Mesendoderm (in vitro differentiated cells): ENCODE measurements around the gene FOXRED1. TPM values are rescaled to one million over a fixed set of nuclear protein-coding genes. Genes with fewer than 3 reads are reported as not detected.

Source experiments
- DNase-seq: peaks from one replicate; pipeline ENCODE4 v3.0.0; 2013
- H2AK5ac ChIP-seq: 2 replicates; pipeline ENCODE4 v1.6.1; 2013; ENCODE audit warnings: low read length, inconsistent platforms
- H2BK120ac ChIP-seq: 2 replicates; pipeline ENCODE4 v1.6.1; 2013; ENCODE audit warnings: low read depth, mild to moderate bottlenecking, low read length, moderate library complexity, mixed read lengths
- H2BK15ac ChIP-seq: replicated peaks from 2 replicates; pipeline ENCODE4 v1.6.1; 2013; ENCODE audit warnings: low read depth, mild to moderate bottlenecking, moderate library complexity
- H2BK5ac ChIP-seq: 2 replicates; pipeline ENCODE4 v1.6.1; 2013; ENCODE audit warnings: low read length, inconsistent platforms
- H3K18ac ChIP-seq: 2 replicates; pipeline ENCODE4 v1.6.1; 2013; ENCODE audit warnings: mild to moderate bottlenecking, low read length, mixed read lengths
- H3K23ac ChIP-seq: one replicate; pipeline ENCODE4 v1.6.1; 2013; ENCODE audit warnings: low read length
- H3K27ac ChIP-seq: 2 replicates; pipeline ENCODE4 v1.5.1; 2013; ENCODE audit warnings: low read depth, mild to moderate bottlenecking, inconsistent platforms, low read length, moderate library complexity
- H3K27me3 ChIP-seq: 2 replicates; pipeline ENCODE4 v1.6.1; 2013; ENCODE audit warnings: low read length, control low read depth, mild to moderate bottlenecking, inconsistent platforms; ENCODE audit not compliant: insufficient read depth, poor library complexity
- H3K36me3 ChIP-seq: 2 replicates; pipeline ENCODE4 v1.6.1; 2013; ENCODE audit warnings: low read length, inconsistent platforms; ENCODE audit not compliant: control insufficient read depth, insufficient read depth
- H3K4ac ChIP-seq: one replicate; pipeline ENCODE4 v1.6.1; 2013; ENCODE audit warnings: low read depth, mild to moderate bottlenecking, low read length, moderate library complexity
- H3K4me1 ChIP-seq: 2 replicates; pipeline ENCODE4 v1.6.1; 2013; ENCODE audit warnings: low read depth, low read length, inconsistent platforms; ENCODE audit not compliant: control insufficient read depth
- H3K4me2 ChIP-seq: 2 replicates; pipeline ENCODE4 v1.6.1; 2013; ENCODE audit warnings: low read length
- H3K4me3 ChIP-seq: 2 replicates; pipeline ENCODE4 v1.5.1; 2013; ENCODE audit warnings: mild to moderate bottlenecking, low read length
- H3K56ac ChIP-seq: one replicate; pipeline ENCODE4 v1.6.1; 2013; ENCODE audit warnings: low read length
- H3K79me1 ChIP-seq: 2 replicates; pipeline ENCODE4 v1.6.1; 2013; ENCODE audit warnings: low read length, inconsistent platforms
- H3K79me2 ChIP-seq: 2 replicates; pipeline ENCODE4 v1.6.1; 2013; ENCODE audit warnings: mild to moderate bottlenecking, low read length; ENCODE audit not compliant: control insufficient read depth, insufficient read depth
- H3K9ac ChIP-seq: 2 replicates; pipeline ENCODE4 v1.6.1; 2013; ENCODE audit warnings: low read length, inconsistent platforms
- H4K5ac ChIP-seq: one replicate; pipeline ENCODE4 v1.6.1; 2013; ENCODE audit warnings: low read length
- H4K8ac ChIP-seq: one replicate; pipeline ENCODE4 v1.6.1; 2013; ENCODE audit warnings: low read depth, mild to moderate bottlenecking, control low read depth, low read length, moderate library complexity
- WGBS: extraction: QIAGEN DNeasy Blood & Tissue Kit; methylation state at CpG from one replicate; pipeline ENCODE4 v1.1.7; 2013; ENCODE audit warnings: low lambda C conversion rate, missing lambda C conversion rate; ENCODE audit not compliant: insufficient coverage; ENCODE audit errors: extremely low coverage; 5-methylcytosine and 5-hydroxymethylcytosine counted together
- small RNA-seq: library from polyadenylated mRNA; stranded (forward); fragments of <200 nt; extraction: miRNeasy Mini kit (QIAGEN cat#:217004); gene quantifications from one replicate; pipeline ENCODE3, GENCODE V24; 2013; ENCODE audit not compliant: insufficient read depth

The FOXRED1 gene

DNA sequence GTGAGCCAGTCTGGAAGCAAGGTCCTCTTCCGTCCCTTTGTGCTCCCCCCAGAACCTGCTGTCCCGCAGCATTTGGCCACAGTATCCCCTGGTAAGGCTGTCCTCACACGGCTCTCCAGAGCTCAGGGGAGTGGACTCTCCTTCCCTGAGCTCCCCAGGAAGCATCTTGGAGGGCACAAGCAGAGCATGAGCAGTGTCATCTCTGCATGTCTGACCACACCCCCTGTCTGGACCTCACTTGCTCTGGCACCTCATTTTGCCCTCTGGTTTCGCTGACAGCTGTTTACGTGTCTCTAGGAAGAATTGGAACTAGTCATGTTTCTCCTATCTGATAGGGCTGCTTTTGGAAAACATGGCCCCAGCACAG is 50.4 kb downstream of the FOXRED1 start:
- no peak overlapping the region for H2AK5ac ChIP-seq
- H3K4me1 ChIP-seq: no peaks in the 10 kb centered on the region
- H3K27me3 ChIP-seq: no peaks in the 10 kb centered on the region
- H2BK5ac ChIP-seq: no peak overlapping the region
- H3K79me1 ChIP-seq: no peaks in the 10 kb centered on the region
- H4K8ac ChIP-seq: no peak overlapping the region
- no peak overlapping the region for H4K5ac ChIP-seq
- no peaks in the 10 kb centered on the region for H3K79me2 ChIP-seq
- H3K18ac ChIP-seq: no peak overlapping the region
- H3K9ac ChIP-seq: no peak overlapping the region
- H3K4me2 ChIP-seq: no peak overlapping the region
- H2BK120ac ChIP-seq: no peak overlapping the region
- H3K4ac ChIP-seq: no peak overlapping the region
- H3K4me3 ChIP-seq: no peak overlapping the region
- WGBS: no CpG with 5 or more reads among the region's 5 CpGs
- no peak overlapping the region for H3K27ac ChIP-seq
- H2BK15ac ChIP-seq: no peak overlapping the region
- no peak overlapping the region for H3K23ac ChIP-seq
- no peak overlapping the region for H3K56ac ChIP-seq
- no peak for DNase-seq
- H3K36me3 ChIP-seq: no peaks in the 10 kb centered on the region

DNA sequence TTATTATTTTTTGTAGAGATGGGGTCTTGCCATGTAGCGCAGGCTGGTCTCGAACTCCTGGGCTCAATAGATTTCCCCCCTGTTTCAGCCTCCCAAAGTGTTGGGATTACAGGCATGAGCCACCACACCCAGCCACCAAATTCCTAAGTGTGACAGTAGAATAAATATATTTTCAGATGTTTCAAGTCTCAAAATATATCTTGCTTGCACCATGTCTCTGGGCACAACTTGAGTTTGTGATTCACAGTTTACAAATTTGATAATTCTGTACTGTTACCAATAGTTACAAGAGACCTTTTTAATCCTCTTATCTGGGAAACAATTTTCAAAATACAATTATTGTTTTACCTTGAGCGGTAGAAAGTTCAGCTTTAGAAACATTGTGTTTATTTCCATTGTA is 54.0 kb downstream of the FOXRED1 start:
- H3K56ac ChIP-seq: no peak overlapping the region
- H3K23ac ChIP-seq: no peak overlapping the region
- H3K4me2 ChIP-seq: no peak overlapping the region
- no peak overlapping the region for H3K9ac ChIP-seq
- DNase-seq: no peak
- H3K36me3 ChIP-seq: no peaks in the 10 kb centered on the region
- H3K4me3 ChIP-seq: no peak overlapping the region
- no peak overlapping the region for H4K8ac ChIP-seq
- no peaks in the 10 kb centered on the region for H3K27me3 ChIP-seq
- WGBS: no CpG with 5 or more reads among the region's 3 CpGs
- no peaks in the 10 kb centered on the region for H3K79me1 ChIP-seq
- H4K5ac ChIP-seq: no peak overlapping the region
- no peak overlapping the region for H3K18ac ChIP-seq
- no peak overlapping the region for H3K4ac ChIP-seq
- no peaks in the 10 kb centered on the region for H3K4me1 ChIP-seq
- no peak overlapping the region for H3K27ac ChIP-seq
- no peak overlapping the region for H2AK5ac ChIP-seq
- H2BK120ac ChIP-seq: no peak overlapping the region
- no peak overlapping the region for H2BK5ac ChIP-seq
- H2BK15ac ChIP-seq: no peak overlapping the region
- H3K79me2 ChIP-seq: no peaks in the 10 kb centered on the region

DNA sequence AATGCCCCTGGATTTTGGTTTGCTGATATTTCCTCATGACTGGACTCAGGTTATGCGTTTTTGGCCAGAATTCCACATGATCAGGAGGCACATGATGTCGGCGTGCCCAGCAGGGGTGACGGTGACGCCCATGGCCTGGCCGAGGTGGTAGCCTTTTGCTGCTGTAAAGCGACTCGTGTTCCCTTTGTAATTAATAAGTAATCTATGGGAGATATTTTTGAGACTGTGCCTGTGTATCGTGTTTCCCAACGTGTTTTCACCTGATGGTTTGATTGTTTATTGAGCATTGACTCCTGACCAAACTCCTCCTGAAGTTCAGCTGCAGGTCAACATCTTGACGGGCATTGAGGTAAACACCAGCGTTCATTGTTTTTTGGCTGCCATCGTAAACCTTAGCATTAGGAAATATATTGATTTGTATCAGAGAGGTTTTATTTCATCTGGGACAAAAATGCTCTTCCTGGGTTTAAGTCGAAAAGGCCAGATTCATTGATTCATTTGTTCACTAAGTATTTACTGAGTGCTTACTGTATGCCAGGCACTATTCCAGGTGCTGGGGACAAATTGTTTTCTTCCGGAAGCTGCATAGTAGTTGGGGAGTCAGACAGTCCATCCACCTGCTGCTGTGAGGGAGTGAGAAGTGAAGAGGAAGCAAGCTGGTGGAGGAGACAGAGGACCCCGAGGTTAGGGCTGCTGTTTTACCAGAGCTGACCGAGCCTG is 58.5 kb downstream of the FOXRED1 start:
- Histone ChIP-seq H3K79me2 (no peaks in the 10 kb centered on the region), H3K9ac (no peak overlapping the region), H3K4me1 (no peaks in the 10 kb centered on the region), H2AK5ac (no peak overlapping the region), H2BK15ac (no peak overlapping the region), H3K27me3 (no peaks in the 10 kb centered on the region), H3K4ac (no peak overlapping the region), H2BK120ac (no peak overlapping the region), H4K5ac (no peak overlapping the region), H3K27ac (no peak overlapping the region), H3K23ac (no peak overlapping the region), H3K56ac (no peak overlapping the region), H2BK5ac (no peak overlapping the region), H3K36me3 (no peaks in the 10 kb centered on the region), H3K79me1 (no peaks in the 10 kb centered on the region), H4K8ac (no peak overlapping the region), H3K4me2 (no peak overlapping the region), H3K4me3 (no peak overlapping the region), H3K18ac (no peak overlapping the region)
- no peak for DNase-seq
- whole genome bisulfite sequencing: no CpG with 5 or more reads among the region's 17 CpGs

Small RNAs within 50 kb of the gene (small RNA-seq; reads per million reads assigned to genes)
- not detected for gene RN7SL351P
